HS-27A (cell line): Measurements from ENCODE around the gene CSKMT.
"Not testable (repeated sequence)": the region's sequence is repeated elsewhere in the genome, so short reads cannot be mapped to it uniquely, and the experiment has no call there.

ENCODE experiments used
- DNase-seq: peaks from one replicate; pipeline ENCODE4 v3.0.0-alpha.2; 2012; ENCODE audit warnings: low read depth, missing footprints

Gene CSKMT

DNA sequence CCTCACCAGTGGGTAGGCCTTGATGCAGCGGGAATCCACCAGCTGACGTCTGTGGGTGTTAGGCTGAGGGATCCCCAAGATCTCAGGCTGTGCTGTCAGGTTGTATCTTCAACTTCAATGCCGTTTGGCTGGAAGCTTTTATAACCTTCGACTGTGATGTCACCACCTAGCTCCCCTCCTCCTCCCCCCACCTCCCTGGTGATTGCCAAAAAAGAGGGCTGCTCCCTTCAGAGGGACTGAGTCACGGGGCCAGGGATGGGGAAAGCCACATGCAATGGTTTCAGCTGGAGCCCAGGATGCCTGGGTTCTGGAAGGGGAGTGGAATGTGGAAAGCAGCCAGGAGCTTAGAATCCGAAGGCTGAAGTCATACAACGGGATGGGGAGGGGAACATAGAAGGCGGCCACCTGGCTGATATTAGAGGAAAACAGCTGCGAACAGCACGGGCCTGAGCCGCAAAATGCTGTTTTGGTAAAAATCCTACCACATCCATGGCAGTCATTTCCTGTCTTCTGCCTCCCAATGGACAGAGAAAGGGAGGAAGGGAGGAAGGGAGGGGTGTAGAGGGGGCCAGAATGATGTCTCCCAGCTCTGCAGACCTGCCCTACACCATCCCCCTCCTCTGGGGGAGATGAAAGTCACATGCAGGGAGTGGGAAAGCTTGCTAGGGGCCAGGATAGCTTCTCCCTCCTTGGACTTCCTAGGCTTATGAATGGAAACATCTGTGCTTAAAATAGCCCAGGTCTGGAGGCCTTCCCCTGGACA, 24.5 kb downstream of the CSKMT start, which contains the start of gene LRRN4CL:
TSS of gene LRRN4CL (minus strand) at position 110 of the 763 bp plus-strand sequence. CDS start 1,022 bp downstream, outside the sequence.
- peak; percentile 98 for DNase-seq

DNA sequence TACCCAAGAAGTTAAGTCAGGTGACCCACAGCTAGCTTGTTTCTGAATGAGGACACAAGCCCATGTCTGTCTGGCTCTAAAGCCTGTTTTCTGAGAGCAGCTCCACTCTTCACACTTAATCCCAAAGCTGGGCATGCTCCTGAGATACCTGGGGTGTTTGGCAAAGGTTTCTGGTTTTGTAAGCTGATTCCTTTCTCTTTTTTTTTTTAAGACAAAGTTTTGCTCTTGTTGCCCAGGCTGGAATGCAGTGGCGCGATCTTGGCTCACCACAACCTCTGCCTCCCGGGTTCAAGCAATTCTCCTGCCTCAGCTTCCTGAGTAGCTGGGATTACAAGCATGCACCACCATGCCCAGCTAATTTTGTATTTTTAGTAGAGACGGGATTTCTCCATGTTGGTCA, 28.5 kb downstream of the CSKMT start:
- not testable (repeated sequence) for DNase-seq

DNA sequence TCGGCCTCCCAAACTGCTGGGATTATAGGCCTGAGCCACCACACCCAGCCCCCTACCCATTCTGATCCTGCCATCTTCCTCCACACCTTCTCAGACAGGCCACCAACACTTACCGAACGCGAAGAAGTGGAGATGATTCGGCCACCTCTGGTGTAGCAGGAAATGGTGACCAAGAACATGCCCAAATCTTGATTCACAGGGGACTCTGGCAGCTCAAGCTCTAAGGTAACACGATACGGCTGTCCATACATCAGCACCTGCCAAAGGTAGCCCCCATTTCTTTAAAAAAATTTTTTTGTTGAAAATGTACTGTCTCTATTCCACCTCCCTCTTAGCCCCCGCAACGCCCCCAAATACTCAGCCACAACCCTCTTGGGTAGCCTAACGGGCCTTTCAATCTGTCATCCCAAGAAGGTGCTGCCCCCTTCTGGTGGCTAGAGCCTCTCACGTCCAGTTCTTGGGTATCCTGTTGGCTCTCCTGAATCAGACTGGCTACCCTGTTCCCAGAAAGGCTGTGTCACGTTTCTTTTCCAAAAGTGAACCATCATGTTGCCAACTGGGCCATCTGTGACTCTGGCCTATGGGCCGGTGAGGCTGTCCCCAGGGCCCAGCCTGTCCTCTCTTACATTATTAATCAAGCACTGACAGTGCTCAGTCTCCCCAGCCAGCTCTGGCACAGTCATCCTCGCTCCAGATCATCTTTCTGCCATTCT, 29.5 kb downstream of the CSKMT start:
- DNase-seq: no peak

- DNase-seq: no peak
Measured at GRCh38 chr11:62702246-62702645, 37.1 kb downstream of the CSKMT start.

DNA sequence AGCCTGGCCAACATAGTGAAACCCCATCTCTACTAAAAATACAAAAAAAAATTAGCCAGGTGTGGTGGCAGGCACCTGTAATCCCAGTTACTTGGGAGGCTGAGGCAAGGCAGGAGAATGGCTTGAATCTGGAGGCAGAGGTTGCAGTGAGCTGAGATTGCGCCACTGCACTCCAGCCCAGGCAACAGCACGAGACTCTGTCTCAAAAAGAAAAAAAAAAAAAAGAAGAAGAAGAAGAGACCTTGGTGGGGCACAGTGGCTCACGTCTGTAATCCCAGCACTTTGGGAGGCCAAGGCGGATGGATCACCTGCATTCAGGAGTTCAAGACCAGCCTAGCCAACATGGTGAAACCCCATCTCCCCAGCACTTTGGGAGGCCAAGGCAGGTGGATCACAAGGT, 38.8 kb downstream of the CSKMT start:
- not testable (repeated sequence) for DNase-seq

DNA sequence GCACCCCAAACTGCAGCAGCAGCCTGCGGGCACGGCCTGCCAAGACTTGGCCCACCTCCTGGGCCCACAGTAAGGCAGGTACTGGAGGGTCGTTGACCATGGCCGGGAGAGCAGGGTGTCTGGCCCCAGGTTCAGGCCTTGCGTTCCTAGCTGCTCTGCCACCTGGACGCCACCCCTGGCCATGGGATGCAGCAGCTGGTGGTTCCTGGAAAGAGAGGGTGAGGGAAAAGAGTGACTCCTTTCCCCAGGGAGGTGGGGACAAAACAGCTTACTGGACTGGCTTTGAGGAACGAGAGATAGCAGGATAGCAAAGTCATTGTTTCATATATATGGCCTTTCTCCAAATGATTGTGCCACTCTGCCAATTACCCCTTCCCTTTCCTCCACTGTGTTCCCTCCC, 40.3 kb downstream of the CSKMT start:
- no peak for DNase-seq

- peak; percentile 60 for DNase-seq
Measured at GRCh38 chr11:62705880-62706849, 41.1 kb downstream of the CSKMT start.

GRCh38 chr11:62706850-62707247, 41.7 kb downstream of the CSKMT start:
- DNase-seq: no peak

DNA sequence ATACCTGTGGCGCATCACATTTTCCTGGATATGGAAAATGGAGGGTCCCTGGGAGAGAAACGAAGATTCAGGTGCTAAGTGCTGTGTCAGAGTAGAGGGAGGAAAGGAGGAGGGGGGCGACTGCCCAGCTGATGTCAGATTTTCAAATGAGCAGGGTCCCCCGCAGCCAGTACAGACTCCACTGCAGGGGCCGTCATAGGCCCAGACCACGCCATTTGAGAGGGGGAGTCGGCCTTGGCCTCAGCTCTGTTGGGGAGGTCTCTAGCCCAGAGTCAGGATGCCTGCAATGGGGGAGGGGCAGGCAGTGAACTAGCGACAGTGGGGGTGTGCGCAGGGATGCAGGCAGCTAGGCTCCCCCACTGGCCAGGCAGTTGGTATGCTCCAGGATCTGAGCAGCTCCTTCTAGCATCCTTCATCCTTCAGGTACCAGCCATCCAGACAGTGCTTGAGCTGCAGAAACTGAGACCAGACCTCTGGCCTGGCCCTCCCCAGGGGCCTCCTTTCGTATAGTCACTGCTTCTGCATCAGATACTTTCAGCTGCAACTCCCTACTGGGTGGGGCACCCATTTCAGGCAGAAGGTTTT, 42.3 kb downstream of the CSKMT start, which contains the start of the genes BSCL2 and GNG3:
TSS of gene BSCL2 (minus strand) at position 148 of the 585 bp plus-strand sequence. CDS start 229 bp downstream, outside the sequence.
TSS of gene GNG3 (plus strand) at position 400 of the 585 bp plus-strand sequence. CDS start 620 bp downstream, outside the sequence.
- no peak for DNase-seq

DNA sequence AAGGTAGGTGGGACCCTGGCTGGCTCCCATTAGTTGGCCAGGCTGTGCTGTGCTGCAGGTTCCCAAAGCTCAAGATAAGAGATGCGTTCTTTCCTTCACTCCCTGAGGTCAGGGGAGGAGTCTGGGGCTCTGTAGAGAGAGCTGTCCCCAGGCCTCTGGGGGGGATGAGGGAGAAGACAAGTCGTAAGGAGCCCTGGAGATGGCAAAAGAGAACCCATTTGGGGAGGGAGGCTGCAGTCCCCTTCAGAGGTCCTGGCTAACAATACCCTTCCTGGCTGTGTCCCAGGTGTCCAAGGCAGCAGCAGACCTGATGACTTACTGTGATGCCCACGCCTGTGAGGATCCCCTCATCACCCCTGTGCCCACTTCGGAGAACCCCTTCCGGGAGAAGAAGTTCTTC, 43.3 kb downstream of the CSKMT start:
- DNase-seq: no peak

DNA sequence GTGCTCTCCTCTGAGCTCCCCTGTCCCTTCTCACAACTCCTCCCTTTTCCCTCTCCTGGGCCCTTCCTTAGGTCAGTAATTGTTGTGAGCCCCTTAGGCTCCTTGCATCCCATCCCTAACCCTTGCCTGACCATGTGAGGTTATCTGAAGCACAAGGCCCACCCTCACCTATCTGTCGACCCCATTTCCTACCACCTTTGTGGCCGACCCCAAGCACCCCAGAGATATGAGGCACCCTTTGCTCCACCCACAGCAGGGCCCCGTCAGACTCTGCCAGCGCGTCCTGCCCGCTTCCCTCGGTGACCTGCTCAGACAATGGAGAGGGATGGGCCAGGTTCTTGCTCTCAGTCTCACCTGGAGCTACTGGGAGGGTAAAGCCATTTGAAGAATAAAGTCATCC, 43.7 kb downstream of the CSKMT start:
- DNase-seq: no peak

DNA sequence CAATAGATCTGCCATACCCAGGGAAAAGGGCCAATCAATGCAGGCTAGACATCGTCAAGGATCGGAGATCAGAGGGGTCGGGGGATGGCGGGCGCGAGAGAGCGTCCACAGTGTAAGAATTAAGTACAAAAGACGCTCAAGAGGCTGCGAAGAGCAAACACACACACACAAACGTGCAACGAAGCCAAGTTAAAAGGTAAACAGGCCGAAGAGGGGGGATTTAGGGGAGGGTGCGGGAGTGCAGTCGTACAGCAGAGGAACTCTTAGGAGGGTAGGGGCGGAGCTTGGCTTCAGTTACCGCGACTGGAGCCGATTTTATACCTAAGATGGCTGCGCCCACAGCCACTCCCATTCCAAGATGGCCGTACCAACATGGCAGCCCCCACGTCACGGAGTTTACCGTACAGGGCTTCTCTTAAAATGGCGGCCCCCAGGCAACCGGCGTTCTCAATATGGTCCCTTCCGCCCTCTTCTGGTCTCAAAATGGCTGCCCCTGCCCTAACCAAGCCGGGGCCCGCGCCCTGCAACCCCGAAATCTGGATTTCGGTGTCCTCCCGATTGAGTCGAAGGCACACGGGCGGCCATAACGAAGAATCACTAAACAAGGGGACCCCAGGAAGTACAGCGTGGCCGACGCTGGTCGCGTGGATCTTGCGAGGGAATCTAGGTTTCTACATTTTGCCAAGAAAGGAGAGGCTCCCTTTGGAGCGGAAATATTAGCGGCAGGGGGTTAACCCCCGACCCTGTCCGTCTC, 44.3 kb downstream of the CSKMT start:
- no peak for DNase-seq

DNA sequence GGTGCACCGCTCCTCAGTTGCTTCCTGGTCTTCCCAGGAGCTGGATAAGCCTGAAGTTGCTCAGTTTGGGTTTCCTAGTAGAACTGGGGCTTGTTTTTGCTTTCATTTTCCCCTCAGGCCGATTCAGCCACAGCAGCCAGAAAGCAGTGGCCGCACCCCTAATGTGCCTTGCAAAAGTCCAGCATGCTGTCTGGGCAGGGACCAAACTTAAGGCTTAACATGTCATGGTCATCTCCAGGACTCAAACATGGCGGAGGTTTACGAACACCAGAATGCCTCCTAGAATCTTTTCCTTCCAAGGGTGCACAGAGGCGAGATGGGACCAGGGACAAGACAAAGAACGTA, 44.9 kb downstream of the CSKMT start:
- DNase-seq: no peak

DNA sequence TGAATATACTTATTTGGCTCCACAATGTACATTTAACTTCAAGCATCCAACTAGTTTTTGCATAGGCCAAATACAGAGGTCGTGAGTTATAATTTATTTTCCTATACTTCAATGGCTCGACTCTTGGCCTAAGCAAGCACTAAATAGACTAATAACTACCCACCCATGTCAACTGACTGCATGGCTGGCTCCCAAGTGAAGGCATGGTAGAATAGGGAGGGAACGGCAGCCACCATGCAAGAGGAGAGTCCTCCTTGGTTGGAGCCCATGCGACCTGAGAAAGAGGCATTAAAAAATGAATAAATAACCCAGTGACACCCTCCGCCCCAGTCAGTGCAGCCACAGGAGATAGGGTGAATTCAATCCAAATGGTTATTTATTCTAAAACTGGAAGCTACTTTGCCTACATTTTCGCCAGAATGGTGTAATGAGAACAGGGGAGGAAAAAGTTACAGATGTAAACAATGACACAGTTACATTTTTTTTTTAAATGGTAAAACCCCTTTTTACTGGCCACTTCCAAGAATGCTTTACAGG, 47.2 kb downstream of the CSKMT start:
- DNase-seq: no peak

GRCh38 chr11:62712861-62713260, 47.7 kb downstream of the CSKMT start:
- no peak for DNase-seq

DNA sequence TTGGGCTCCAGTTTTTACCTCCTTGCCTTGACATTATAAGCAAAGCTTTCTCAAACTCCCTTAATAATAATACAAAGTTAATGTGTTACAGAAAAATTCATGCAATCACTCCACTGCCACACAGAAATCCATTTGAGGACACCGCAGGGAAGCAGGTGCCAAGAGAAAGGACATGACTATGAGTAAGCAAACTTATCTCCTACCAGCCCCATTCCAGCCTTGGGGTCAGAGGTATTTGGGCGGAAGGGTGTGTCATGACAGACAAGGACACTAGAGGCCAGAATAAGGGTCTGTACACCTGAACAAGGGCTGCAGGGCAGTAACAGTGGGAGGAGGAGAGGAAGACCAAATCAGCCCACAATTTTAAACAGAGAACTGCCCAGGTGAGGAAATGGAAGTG, 48.2 kb downstream of the CSKMT start:
- DNase-seq: no peak

DNA sequence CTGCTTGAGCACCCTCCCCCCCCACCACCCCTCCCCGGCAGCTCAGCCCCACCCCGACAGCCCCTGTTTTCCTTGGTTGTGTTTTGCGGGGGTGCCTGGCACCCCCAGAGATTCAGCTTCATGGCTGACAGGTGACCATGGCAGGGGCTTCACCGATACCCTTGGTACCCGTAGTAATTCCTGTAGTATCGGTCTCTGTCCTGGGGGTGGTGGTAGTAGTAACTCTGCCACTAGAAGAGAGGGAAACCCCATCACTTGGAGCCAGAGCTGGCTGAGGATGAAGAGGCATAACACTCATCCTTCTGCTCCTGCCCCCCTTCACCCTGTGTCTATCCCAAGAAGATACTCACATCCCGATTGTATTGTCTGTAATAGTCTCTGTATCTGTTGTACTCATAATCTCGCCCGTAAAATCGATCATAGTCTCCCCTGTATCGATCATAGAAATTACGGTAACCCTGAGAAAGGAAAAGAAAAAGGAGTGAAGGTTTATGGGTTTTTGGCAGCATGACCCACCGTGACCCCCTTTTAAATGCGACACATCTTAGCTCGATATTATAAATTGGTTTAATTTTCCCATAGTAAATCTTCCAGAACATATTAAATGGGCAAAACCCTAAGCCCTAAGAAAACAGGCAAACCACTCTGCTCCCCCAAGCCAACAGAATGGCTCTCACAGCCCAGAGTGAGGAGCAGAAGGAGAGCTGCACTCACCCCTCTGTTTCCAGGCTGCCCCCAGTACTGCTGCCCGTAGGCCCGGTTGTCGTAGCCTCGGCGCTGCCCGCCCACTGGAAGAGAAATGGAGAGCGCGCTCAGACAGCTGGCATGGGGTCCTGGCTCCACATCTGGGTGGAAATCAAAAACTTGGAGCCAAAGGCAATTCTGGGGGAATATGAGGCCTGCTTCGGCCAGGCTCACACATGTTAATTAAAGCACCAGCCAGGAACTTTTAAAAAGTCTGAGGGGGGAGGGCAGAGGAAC, 50.3 kb downstream of the CSKMT start:
- DNase-seq: no peak

DNA sequence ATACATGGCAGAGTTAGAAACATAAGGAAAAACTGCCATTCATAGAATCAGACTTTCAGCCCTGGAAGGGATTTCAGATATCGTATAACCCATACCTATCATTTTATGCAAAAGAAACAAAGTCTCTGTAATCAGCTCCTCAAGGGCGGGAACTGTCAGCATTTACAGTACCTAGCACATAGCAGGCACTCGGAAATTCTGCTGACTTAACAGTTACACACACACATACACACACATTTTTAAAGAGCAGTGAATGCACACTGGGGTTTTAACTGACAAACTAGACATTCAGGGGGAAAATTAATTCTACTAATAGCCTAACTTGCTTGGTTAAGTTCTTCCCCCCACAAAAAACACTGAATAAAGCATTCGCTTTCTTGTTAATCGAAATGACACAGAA, 51.1 kb downstream of the CSKMT start:
- no peak for DNase-seq

GRCh38 chr11:62716816-62717215, 51.7 kb downstream of the CSKMT start:
- DNase-seq: no peak
